Cardiac fibroblast (primary cell): ENCODE results near the gene IL3.

Source experiments
- DNase-seq, 2 donors: peaks; one replicate each; pipeline versions ENCODE4 v3.0.0 to v3.0.0-alpha.2; 2010; ENCODE audit warnings: low read depth in 2 of 2
- H3K4me3 ChIP-seq, 2 donors: replicated peaks in 1 of 2; 1 replicate in 1 of 2; 2 replicates in 1 of 2; pipeline ENCODE4 v1.5.1; 2011; ENCODE audit warnings: low read depth in 2 of 2, low read length in 2 of 2, mild to moderate bottlenecking in 2 of 2, moderate library complexity in 1 of 2
- CTCF ChIP-seq: IDR thresholded peaks from one replicate; pipeline ENCODE4 v1.5.1; 2011; ENCODE audit warnings: low read depth, mild to moderate bottlenecking, low read length, inconsistent platforms

IL3 gene

GRCh38 chr5:132093271-132093670 is 32.8 kb downstream of the IL3 start:
- H3K4me3 ChIP-seq, result no peak overlapping the region
- no peak for DNase-seq
- no peak for TF ChIP-seq CTCF

GRCh38 chr5:132094393-132095076 is 34.1 kb downstream of the IL3 start:
- peak; percentile 82 to 99 for DNase-seq
- no peak for TF ChIP-seq CTCF
- H3K4me3 ChIP-seq, result no peak overlapping the region

DNA sequence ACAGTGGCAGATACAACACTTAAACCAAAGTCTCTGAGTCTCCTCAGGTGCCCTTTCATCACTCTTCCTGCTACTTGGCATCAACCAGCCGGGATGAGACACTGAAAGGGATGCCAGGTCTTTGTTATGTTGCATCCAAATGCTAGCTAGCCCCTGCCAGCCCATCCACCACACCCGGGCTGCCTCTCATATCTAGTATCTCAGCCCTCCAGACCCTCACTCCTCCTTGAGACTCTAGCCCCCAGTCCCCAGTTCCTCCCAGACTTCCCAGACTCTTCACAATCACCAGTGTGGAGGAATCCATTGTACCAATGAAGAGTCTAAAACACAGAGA is 34.6 kb downstream of the IL3 start:
- no peak for TF ChIP-seq CTCF
- DNase-seq, result no peak
- no peak overlapping the region for H3K4me3 ChIP-seq

GRCh38 chr5:132095424-132095972 is 35.0 kb downstream of the IL3 start:
- DNase-seq, result no peak
- no peak overlapping the region for H3K4me3 ChIP-seq
- TF ChIP-seq CTCF, result no peak

- no peak for TF ChIP-seq CTCF
- H3K4me3 ChIP-seq, result no peak overlapping the region
- DNase-seq, result no peak
Observed at GRCh38 chr5:132096904-132097303, 36.4 kb downstream of the IL3 start.

DNA sequence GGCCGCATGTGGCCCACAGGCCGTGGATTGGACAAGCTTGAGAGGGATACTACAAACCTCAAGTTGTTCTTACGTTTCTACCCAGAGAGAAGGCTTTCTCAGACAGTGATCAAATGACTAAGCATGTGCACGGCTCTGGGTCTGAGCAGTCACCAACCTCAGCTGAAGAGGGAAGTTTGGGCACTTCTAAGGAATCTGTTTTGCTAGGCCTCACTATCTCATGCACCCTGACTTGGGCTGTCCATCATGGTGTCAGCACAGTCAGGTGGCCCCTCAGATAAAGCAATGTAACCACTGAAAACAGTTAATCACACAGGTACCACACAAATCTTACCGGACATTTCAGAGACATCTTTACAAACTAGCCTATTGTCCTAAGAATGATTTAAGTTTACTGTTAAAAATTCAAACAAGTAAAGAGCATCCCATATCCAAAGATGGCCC is 37.7 kb downstream of the IL3 start:
- DNase-seq, result peak in 1 of 2 donors; percentile 77
- H3K4me3 ChIP-seq, result no peak overlapping the region
- no peak for TF ChIP-seq CTCF

DNA sequence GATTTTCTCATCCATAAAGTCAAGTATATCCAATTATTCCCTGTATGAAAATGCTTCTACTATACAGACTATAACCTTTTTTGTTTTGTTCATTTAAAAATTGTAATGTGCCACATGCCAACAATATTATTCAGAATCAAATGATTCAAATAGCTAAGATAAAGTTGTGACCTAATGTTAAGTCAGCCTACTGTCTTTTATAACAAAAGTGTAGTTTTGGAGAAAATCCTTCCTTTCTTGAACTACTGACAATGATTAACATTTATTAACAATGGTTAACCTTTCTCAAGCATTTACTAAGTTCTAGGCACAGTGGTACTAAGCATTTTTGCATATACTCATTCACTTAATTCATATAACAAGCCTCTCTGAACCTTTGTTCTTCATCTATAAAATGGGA is 38.2 kb downstream of the IL3 start:
- H3K4me3 ChIP-seq, result no peak overlapping the region
- peak in 1 of 2 donors; percentile 49 for DNase-seq
- no peak for TF ChIP-seq CTCF
